GM04503 (cell line): ENCODE measurements around the gene ALX4.

Experiments
- DNase-seq: peaks from one replicate; pipeline ENCODE4 v3.0.0-alpha.2; 2012; ENCODE audit warnings: low read depth

The ALX4 gene

DNA sequence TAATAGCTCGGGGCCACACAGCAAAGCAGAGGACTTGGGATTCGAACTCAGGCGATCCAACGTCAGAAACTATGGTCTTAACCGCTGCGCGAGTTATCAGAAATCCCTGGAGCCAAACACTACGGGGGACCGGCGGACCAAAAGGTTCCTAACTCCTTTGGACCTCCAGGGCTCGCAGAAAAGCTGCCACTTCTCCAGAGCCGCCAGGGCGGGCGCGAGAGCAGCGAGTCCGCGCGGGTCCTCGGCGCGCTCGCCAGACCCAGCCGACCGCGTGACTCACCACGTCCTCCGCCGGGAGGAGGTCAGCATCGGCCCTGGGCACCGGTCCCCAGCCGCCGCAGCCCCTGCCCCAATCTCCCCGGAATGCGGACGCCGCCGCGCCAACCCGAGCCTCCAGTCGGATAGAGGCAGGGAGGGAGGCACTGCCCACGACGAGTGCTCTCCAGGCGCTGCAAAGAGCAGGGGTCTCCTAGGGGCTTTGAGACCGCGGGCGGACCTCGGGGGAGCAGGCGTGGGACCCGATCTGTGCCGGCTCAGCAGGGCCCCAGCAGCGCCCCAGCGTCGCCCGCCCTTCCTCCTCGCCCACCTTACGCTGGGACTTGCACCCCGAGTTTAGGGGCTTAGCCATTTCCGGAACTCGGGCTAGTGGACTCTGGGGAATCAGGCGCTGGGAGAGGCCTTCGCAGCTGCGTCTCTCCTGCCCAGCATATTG, 6.2 kb upstream of the ALX4 start:
- DNase-seq, result no peak

DNA sequence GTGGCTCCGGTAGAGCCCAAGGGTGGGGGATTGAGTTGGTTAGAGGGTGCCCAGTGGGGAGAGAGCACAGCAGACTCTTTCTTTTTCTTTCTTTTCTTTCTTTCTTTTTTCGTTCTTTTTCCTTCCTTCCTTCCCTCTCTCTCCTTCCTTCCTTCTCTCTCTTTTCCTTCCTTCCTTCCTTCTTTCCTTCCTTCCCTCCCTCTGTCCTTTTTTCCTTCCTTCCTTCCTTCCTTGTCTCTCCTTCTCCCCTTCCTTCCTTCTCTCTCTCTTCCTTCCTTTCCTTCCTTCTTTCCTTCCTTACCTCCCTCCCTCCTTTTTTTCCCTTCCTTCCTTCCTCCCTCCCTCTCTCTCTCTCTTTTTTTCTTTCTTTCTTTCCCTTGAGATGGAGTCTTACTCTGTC, 4.8 kb upstream of the ALX4 start:
- no peak for DNase-seq

GRCh38 chr11:44313761-44314489, 4.0 kb upstream of the ALX4 start:
- no peak for DNase-seq

GRCh38 chr11:44312876-44313275, 2.9 kb upstream of the ALX4 start:
- no peak for DNase-seq

DNA sequence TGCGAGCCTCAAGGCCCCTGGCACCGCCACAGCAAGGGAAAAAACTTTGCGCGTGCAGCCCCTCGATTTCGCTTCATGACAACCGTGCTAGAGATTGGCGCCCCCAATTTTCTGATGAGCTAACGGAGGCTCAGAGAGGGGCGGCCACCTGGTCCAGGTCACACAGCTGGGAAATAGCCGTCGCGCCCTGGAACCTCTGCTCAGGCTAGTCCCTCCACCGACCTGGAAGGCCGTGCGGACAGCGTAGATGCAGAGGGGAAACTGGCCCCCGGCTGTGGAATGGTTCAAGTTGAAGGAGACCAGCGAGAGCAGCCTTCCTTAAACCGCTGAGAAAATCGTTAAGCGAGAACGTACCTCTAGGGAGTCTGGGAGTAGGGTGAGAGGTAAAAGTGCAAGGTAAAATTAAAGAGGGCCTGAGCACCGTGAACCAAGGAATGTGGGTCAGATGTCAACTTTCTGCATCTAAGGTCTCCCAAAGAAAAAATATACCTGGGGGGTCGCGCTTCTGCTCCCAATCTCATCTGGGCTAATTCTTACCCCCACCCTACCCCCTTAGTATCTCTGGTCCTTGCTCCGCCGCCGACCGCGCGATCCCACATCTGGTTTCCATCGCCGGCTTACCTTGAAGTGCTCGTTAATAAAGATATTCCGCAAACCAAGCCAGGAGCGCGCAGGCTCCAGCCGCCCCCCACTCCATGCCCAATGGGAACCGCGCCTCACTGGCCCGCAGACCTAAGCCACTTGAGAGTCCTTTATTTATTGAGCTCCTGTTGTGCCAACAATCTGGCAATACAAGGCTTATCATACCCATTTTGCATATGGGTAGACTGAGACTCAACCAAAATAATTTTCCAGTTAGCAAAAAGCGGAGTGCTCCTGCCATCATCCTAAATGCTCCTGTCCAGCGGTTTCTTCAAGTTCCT, 1.7 kb upstream of the ALX4 start:
- DNase-seq, result no peak

DNA sequence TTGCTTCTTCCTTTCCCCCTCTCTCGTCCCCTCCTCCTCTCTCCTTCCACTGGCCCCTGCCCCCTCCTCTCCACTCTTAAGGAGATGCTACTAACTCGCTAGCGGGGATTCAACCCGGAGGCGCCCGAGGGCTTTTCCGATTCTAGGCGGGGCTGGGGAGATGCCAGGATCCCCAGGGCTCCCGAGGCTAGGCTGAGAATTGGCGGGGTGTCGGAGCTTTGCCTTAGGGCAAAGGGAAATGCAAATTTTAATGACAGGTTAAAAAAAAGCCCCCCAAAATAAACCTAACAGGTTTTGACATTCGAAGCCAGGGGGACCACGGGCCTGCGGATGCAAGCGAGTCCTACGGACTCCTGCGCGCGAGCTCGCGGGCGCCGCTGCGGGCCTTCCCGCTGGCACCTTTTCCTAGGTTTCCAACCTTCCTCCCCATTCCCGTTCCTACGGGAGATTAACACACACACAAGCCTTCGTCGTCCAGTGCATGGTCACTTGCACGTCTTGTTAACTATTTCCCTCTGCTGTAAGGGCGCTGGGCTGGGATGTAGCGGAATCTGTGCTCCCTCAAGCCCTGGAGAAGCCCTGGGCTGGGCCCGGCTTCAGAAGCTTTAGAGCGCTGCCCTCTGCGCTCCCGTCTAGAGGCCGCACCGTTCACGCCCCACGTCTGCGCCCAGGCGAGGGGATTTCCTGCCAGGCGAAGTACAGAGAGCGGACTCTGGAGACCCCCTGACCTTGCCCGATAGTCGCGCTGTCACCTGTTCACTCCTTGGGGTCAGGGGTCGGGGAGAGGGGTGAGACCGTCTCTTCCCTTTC, 729 bp upstream of the ALX4 start:
- DNase-seq, result no peak

DNA sequence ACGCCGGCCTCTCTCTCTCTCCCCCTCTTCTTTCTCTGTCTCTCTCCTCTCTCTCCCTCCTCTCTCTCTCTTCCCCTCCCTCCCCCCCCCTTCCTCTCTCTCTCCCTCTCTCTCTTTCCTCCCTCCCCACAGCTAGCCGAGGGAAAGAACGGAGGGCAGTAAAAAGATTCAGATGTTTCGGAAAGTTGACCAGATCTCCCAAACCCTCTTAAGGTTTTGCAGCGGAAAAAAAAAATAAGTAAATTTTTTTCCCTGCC, 195 bp upstream of the ALX4 start:
- DNase-seq, result no peak

DNA sequence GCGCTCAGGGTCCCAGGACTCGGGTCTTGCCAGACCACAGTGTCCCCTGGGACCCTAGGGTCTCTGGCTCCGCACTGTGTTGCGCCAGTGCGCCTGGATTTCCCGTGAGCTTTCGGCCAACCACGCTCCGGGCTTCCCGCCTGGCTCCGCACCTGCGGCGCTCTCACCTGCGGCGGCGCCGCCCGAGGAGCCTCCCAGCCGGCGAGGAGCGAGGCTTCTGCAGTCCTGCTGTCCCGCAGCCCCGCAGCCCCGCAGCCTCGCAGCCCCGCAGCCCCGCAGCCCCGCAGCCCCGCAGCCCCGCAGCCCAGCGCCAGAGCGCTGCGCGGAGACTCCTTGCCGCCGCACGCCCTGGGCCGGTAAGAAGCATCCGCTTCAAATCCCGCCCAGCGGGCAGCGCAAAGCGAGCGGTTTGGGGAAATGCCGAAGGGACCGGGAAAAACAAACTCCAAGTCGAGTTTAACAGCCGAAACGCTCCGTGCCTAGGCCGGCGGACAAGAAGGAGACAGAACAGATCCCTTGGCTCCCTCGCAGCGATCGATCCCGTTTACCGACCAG, 939 bp downstream of the ALX4 start:
- DNase-seq, result no peak

DNA sequence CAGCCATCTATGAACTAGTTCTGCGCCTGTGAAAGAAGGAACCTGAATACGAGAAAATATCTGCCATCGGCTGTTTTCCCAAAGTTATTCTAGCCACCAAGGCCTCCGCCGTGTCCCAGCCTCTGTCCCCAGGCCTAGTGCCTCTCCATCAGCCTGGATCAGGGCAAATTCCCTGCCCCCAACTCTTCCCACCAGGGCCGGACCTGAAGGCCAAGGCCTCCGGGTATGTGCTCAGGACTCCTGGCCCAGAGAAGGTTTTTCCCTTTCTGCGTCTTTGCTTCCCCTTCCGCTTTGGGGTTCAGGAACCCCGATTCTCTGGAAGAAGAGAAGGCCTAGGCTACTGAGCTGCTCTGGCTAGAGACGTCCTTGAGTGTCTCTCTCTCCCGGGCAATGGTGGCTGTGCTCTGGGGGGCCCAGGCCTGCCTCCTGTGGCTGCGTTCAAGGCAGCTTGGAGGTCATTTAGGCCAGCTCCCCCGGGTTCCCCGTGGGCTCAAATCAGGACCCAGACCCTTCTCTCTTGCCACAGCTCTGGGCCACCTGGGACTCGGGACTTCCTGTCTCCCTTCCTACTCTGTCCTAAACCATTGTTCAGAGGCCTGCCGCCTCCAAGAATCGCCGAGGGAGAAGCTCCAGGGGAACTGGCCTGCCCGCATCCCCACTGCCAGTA, 1.6 kb downstream of the ALX4 start:
- DNase-seq, result no peak

DNA sequence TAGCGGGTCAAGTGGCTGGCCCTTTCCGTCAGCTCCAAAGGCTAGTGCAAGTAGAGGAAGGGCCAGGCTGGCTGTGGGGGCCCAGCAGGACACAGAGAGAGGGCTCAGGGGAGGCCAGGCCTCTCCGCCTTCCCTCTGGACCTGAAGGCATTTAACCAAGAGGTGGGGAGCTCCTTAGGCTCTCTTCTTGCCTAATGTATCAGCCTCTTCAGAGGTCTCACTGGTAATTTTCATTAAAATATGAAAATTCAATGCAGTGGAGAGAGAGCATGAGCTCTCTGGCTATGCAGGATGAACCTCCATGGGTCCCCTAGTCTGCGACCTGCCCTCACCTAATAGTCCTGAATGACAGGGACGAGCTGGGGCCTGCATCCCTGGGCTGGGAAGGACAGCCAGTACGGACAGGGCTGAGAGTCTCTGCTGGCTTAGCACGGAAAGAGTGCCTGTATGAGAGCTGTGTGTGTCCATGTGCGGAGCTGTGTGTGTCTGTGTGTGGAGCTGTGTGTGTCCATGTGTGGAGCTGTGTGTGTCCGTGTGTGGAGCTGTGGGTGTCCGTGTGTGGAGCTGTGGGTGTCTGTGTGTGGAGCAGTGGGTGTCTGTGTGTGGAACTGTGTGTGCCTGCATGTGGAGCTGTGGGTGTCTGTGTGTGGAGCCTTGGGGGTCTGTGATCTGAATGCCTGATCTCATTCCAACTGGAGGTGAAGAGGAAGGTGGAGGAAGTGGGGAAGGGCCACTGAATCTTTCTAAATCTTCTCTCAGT, 2.4 kb downstream of the ALX4 start:
- no peak for DNase-seq

GRCh38 chr11:44306918-44307244, 3.1 kb downstream of the ALX4 start:
- no peak for DNase-seq

- DNase-seq, result no peak
Measured at GRCh38 chr11:44306052-44306917, 3.7 kb downstream of the ALX4 start.

- no peak for DNase-seq
Measured at GRCh38 chr11:44305470-44306051, 4.4 kb downstream of the ALX4 start.

DNA sequence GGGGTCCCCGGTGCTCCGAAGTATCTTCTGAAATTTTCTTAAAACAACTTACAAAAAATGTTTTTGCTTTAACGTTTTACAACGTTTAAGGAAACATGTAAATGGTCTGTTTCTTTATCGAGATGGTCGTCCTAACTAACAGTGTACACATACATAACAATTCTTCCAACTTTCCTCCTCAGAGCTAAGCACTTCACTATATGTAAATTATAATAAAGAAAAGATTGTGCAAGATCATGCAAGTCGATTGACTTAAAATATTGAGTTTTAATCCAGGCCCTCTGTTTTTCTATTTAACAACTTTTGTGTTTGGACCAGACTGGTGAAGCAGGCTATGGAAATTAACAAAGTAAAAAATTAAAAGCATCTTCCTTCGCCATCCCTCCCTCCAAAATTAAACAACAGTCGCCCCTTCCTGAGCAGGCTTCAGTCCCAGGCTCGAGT, 4.9 kb downstream of the ALX4 start:
- DNase-seq, result no peak

DNA sequence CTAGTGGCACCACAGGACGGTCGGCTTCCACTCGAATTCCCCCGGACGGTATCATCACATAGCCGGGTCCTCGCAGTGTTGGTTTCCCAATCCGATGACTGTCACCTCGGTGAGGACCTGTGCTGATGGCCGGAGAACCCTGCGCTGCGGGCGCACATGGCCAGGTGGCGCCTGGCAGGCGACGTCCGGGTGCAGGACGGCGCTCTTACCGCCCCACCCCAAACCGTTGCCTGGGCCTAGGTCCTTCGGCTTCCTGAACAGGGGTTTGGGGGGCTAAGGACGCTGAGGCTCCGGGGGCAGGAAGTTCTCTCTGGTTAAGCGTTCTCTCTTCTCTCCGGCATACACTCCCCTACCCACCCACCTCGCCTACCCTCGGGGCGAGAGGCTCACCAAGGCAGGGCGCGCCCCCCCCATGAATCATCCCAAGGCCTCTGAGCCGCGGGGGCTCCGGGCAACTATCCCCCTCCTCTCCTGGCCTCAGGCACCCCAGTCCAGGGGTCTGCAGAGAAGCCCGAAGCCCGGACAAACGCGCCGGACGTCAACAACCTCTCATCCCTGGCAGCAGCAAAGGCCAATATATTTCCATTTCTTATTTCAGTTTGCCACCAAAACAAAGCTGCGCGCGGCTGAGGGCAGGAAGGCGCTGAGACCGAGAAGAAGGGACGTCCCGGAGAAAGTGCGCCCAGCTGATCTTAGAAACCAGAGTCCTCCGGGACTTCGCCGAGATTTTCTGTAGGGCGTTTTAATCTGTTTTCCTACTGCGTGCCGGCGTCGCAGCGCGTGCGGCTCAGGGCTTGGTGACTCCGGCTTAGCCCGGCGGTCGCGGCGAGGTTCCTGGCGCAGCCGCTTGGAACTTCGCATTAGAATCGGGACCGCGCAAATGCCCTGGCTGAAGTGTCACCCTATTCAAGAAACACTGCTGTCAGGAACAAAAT, 5.6 kb downstream of the ALX4 start:
- DNase-seq, result no peak

DNA sequence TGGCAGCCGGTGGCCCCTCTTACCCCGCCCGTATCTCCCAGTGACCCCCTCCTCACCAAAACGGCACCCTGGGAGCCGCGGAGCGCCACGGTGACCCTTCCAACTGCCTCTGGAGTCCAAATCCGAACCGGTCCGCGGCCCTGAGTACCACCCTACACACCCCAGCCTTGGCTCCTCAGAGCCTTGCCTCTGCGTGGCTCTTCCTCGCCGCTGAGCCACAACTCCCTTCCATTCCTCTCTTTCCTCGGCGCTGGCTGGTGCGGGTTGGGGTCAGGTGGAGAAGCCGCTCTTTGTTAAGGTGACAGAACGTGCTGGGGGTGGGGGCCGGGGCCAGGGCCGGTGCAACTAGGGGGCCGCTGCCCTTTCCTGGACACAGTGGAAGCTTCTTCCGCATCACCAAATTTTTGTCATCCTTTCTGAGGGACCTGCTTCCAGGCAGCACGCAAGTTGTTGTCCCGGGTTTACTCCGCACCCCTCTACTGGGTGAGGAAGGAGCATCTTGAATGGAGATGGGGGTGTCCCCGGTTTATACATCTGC, 6.5 kb downstream of the ALX4 start:
- DNase-seq, result no peak

- no peak for DNase-seq
Measured at GRCh38 chr11:44301564-44302271, 8.2 kb downstream of the ALX4 start.
